Fibroblast of mammary gland (primary cell): ENCODE data around the gene RPL22L1.

Experiments
- DNase-seq: peaks from one replicate; pipeline ENCODE4 v3.0.0-alpha.2; 2010; ENCODE audit warnings: low read depth
- H3K4me3 ChIP-seq: 2 replicates; pipeline ENCODE4 v1.5.1; 2011; ENCODE audit warnings: low read depth, mild to moderate bottlenecking, low read length, moderate library complexity; ENCODE audit not compliant: control insufficient read depth
- CTCF ChIP-seq: conservative IDR thresholded peaks from 2 replicates; pipeline ENCODE4 v1.5.1; 2011; ENCODE audit warnings: low read depth, low read length, inconsistent platforms; ENCODE audit not compliant: control insufficient read depth, insufficient read depth

The RPL22L1 gene

DNA sequence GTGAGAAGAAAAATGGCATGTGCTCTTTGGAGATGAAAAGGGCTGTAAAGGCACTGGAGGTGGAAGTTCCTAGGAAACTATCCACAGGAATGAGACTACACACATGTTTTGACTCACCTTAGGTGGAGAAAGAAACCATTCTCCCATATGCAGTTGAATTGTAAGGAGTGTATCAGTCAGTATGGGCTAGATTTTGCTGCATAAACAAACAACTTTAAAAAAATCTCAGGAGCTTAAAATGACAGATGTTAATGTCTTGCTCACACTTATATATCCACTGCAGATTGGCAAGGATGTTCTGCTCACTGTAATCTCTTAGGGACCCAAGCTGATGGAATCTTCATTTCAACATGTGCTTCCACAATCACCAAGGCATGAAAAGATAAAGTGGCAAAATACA is 25.6 kb downstream of the RPL22L1 start:
- DNase-seq = no peak
- TF ChIP-seq CTCF = no peak
- H3K4me3 ChIP-seq = no peak overlapping the region

DNA sequence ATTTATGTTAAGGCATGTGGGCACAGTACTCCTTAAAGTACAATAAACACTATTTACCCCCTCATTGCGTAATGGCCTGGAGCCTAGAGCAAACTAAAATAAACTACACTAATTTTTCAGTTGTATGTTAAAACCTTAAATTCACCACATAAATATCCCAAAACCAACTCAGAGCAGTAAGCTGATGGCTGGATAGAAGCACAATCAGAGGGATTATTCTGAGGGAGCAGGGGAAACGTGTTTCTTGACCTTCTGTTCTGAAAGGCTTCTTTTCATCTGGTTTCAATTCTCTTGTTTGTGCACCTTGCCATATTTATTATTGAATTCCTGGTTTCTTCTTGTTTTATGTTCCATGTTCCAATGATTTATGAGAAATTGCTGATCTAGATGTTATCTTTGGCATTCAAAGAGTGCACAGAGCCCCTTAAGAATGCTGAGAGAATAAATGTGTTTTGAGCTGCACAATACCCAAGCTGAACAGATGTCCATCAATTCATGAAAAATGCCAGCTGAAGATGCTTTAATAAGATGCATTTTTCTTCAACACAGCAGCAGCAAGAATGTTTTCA is 29.6 kb downstream of the RPL22L1 start:
- no peak for TF ChIP-seq CTCF
- DNase-seq = peak; percentile 38
- no peak overlapping the region for H3K4me3 ChIP-seq

- DNase-seq = peak; percentile 28
- no peak overlapping the region for H3K4me3 ChIP-seq
- no peak for TF ChIP-seq CTCF
These were observed 30.4 kb downstream of the RPL22L1 start for GRCh38 chr3:170839518-170840100.

DNA sequence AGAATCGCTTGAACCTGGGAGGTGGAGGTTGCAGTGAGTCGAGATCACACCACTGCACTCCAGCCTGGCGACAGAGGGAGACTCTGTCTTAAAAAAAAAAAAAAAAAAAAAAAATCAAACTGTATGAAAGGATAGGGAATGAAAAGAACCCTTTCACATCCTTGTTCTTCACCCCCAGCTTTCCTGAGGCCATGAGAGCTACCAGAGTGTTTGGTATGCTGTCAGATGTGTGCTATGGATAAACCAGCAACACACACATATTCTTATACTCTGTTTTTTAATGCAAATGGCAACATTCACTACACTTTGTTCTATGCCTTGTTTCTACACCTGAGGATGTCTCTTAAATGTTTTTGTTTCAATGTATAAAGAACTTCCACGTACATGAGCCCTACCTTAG is 33.5 kb downstream of the RPL22L1 start:
- DNase-seq = no peak
- TF ChIP-seq CTCF = no peak

GRCh38 chr3:170835336-170835735 is 34.7 kb downstream of the RPL22L1 start:
- DNase-seq = no peak
- H3K4me3 ChIP-seq = no peak overlapping the region
- TF ChIP-seq CTCF = no peak

More for the DNA sequence above, 33.5 kb downstream of the RPL22L1 start:
- no peak overlapping the region for H3K4me3 ChIP-seq

DNA sequence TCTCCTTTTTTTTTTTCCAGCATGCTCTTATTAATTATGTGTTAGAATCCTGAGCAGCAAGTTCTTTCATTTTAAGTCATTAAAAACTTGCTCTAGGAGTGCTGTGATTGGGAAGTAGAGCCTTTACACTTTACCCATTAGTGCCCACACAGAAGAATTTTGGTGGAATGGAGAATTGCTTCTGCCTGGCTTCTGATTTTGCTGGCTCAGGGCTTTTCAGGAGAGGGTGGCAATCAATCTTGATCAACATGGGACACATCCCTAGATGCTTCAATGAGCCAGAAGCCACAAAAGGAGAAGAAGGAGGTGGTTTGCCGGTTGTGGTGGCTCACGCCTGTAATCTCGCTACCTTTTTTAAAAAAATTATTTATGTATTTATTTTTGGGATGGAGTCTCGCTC is 39.4 kb downstream of the RPL22L1 start:
- H3K4me3 ChIP-seq = no peak overlapping the region
- DNase-seq = no peak

More for the DNA sequence above, 39.4 kb downstream of the RPL22L1 start:
- TF ChIP-seq CTCF = no peak
